SK-N-MC (cell line): ENCODE measurements around the gene BBLN.

Experiments
- EZH2 ChIP-seq: fragments of 200-600 bp; sonication (generic); IDR thresholded peaks from one replicate; pipeline ENCODE4 v1.6.1; 2017; ENCODE audit warnings: antibody characterized with exemption
- FOXP2 ChIP-seq: optimal IDR thresholded peaks from 2 replicates; pipeline ENCODE3; 2011; ENCODE audit warnings: mild to moderate bottlenecking, moderate library complexity; ENCODE audit not compliant: insufficient read depth; ENCODE audit errors: extremely low read length, control extremely low read depth
- POLR2AphosphoS5 ChIP-seq: IDR thresholded peaks from 2 replicates; pipeline ENCODE4 v1.6.1; 2012; ENCODE audit warnings: mild to moderate bottlenecking, low read depth, low read length, borderline replicate concordance

DNA sequence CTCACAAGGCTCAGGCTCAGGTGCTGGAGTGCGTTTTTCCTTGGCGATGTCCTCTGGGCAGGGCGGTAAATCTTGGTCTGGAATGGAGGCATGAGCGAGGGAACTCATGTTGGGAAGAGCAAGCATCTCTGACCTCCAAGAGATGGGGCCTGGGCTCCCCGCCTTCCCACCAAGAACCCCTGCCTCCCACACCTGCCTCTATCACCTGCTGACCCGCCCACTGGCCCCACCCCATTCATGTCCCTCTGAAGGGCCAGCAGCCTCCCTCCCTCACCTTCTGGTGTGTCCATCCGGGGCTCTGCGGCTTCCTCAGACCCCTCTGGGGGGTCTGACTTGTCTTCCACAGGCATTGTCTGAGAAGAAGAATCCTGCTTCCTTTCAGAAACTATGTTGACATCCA lies 20.4 kb downstream of the BBLN start:
- no peak for TF ChIP-seq EZH2
- TF ChIP-seq POLR2AphosphoS5, result no peak
- no peak for TF ChIP-seq FOXP2
